ENCODE measurements around the gene GGTA1. TPM values are rescaled to one million over a fixed set of nuclear protein-coding genes. Genes with fewer than 3 reads are reported as not detected.

GGTA1 gene
- total and polyA plus RNA-seq, 9 of the 15 experiments (the other 6 are each of a cell fraction or from before 2014, with no cell fraction given), result 0.04 to 0.15 TPM; not detected in 7

- no peak for TF ChIP-seq MNT (conservative IDR thresholded peaks at IDR 0.05)
- no peak for TF ChIP-seq ZNF655 (CRISPR knock-in tag; IDR thresholded peaks at IDR 0.05)
- TF ChIP-seq ELF1 (tag; IDR thresholded peaks at IDR 0.05), result no peak
- no peak for TF ChIP-seq ZNF511 (CRISPR knock-in tag; IDR thresholded peaks at IDR 0.05)
- peak; percentile 79 for TF ChIP-seq NFIC (IDR thresholded peaks at IDR 0.05)
- no peak for TF ChIP-seq ZNF174 (CRISPR knock-in tag; IDR thresholded peaks at IDR 0.05)
- no peak for TF ChIP-seq CAMTA2 (CRISPR knock-in tag; conservative IDR thresholded peaks at IDR 0.05)
- no peak for TF ChIP-seq SNRNP70 (optimal IDR thresholded peaks at IDR 0.05; ENCODE audit: low read depth, low read length)
- no peak for TF ChIP-seq MAFK (IDR thresholded peaks at IDR 0.05; ENCODE audit: low read length)
- TF ChIP-seq NR4A1 (CRISPR knock-in tag; IDR thresholded peaks at IDR 0.05), result no peak
- no peak for TF ChIP-seq NR4A1 (tag; IDR thresholded peaks at IDR 0.05)
- TF ChIP-seq TFAM (CRISPR knock-in tag; conservative IDR thresholded peaks at IDR 0.05), result no peak
- TF ChIP-seq GABPB1 (CRISPR knock-in tag; IDR thresholded peaks at IDR 0.05), result 0 out of 2 replicates have a peak, but pooled peaks have one; percentile 27
- TF ChIP-seq ZNF175 (CRISPR knock-in tag; IDR thresholded peaks at IDR 0.05; ENCODE audit: low read depth), result no peak
- no peak for TF ChIP-seq RBM17 (IDR thresholded peaks at IDR 0.05; ENCODE audit: borderline replicate concordance, low read depth, low read length)
- no peak for TF ChIP-seq NBN (IDR thresholded peaks at IDR 0.05; ENCODE audit: low read depth)
- TF ChIP-seq RFX7 (CRISPR knock-in tag; IDR thresholded peaks at IDR 0.05), result no peak
- no peak for TF ChIP-seq NUFIP1 (IDR thresholded peaks at IDR 0.05; ENCODE audit: partially characterized antibody)
- TF ChIP-seq ZNF24 (IDR thresholded peaks at IDR 0.05), result no peak
- TF ChIP-seq CREB3L1 (IDR thresholded peaks at IDR 0.05; ENCODE audit: borderline replicate concordance, low read depth), result no peak
- TF ChIP-seq TFAP4 (CRISPR knock-in tag; IDR thresholded peaks at IDR 0.05; ENCODE audit: borderline replicate concordance), result peak; percentile 40; the same call in 1 of the 2 replicates
- peak in 1 of 2 experiments; percentile 46 for TF ChIP-seq E2F6 (IDR thresholded peaks at IDR 0.05; ENCODE audit: borderline replicate concordance in 1 of 2, extremely low read depth in 1 of 2, insufficient read depth in 1 of 2, insufficient read length in 1 of 2, low read depth in 1 of 2, low read length in 1 of 2, poor library complexity in 1 of 2, severe bottlenecking in 1 of 2)
Observed at GRCh38 chr9:121499427-121500164, at the start of gene GGTA1 (continued).
